GM23338 (cell line): Measurements from ENCODE around the gene DCAF7. TPM values are rescaled to one million over a fixed set of nuclear protein-coding genes. Genes with fewer than 3 reads are reported as not detected.

Experiments used
- ATAC-seq: fragments of 200-7000 bp; cut with Tn5 transposase; 3 replicates; pipeline ENCODE4 v1.9.1; 2020
- DNase-seq: peaks from one replicate; pipeline ENCODE4 v3.0.0-alpha.2; 2015; ENCODE audit warnings: low spot score
- H2AFZ ChIP-seq: fragments of 200-600 bp; sonication (generic); 2 replicates; pipeline ENCODE4 v1.8.0; 2016; ENCODE audit warnings: antibody characterized with exemption, mild to moderate bottlenecking, moderate library complexity
- H3F3A ChIP-seq: fragments of 200-600 bp; sonication (generic); replicated peaks from 2 replicates; pipeline ENCODE4 v1.8.0; 2017; ENCODE audit warnings: antibody characterized with exemption, mixed run types, low read depth
- H3K27ac ChIP-seq: fragments of 200-600 bp; sonication (generic); 2 replicates; pipeline ENCODE4 v1.6.1; 2016; ENCODE audit warnings: low read depth
- H3K27me3 ChIP-seq: fragments of 200-600 bp; sonication (generic); 2 replicates; pipeline ENCODE4 v1.8.0; 2016; ENCODE audit warnings: mild to moderate bottlenecking, mixed run types, moderate library complexity; ENCODE audit not compliant: insufficient read depth
- H3K36me3 ChIP-seq: fragments of 200-600 bp; sonication (generic); 2 replicates; pipeline ENCODE4 v1.8.0; 2016; ENCODE audit warnings: mild to moderate bottlenecking; ENCODE audit not compliant: insufficient read depth
- H3K4me1 ChIP-seq: fragments of 200-600 bp; sonication (generic); 2 replicates; pipeline ENCODE4 v1.8.0; 2016; ENCODE audit warnings: mild to moderate bottlenecking, moderate library complexity; ENCODE audit not compliant: insufficient read depth
- H3K4me2 ChIP-seq: fragments of 200-600 bp; sonication (generic); 2 replicates; pipeline ENCODE4 v1.7.1; 2017; ENCODE audit warnings: mixed run types
- H3K4me3 ChIP-seq: fragments of 200-600 bp; sonication (generic); 2 replicates; pipeline ENCODE4 v1.6.1; 2016; ENCODE audit warnings: mixed run types
- H3K79me2 ChIP-seq: fragments of 200-600 bp; sonication (generic); replicated peaks from 2 replicates; pipeline ENCODE4 v1.8.0; 2017; ENCODE audit warnings: mild to moderate bottlenecking; ENCODE audit not compliant: insufficient read depth
- H3K9me2 ChIP-seq: fragments of 200-600 bp; sonication (generic); 2 replicates; pipeline ENCODE4 v1.8.0; 2017; ENCODE audit not compliant: insufficient read depth
- H4K20me1 ChIP-seq: fragments of 200-600 bp; sonication (generic); replicated peaks from 2 replicates; pipeline ENCODE4 v1.8.0; 2017; ENCODE audit warnings: mild to moderate bottlenecking; ENCODE audit not compliant: insufficient read depth
- H3K27ac Mint-ChIP-seq: 2 replicates; pipeline ENCODE4 v1.8.0; 2020; ENCODE audit warnings: inconsistent platforms, mild to moderate bottlenecking, moderate library complexity, mixed read lengths
- H3K27me3 Mint-ChIP-seq: 3 replicates; pipeline ENCODE4 v1.8.0; 2022; ENCODE audit warnings: low read depth, mild to moderate bottlenecking, moderate library complexity, mixed read lengths, inconsistent platforms; ENCODE audit not compliant: insufficient read depth, poor library complexity
- H3K36me3 Mint-ChIP-seq: 3 replicates; pipeline ENCODE4 v1.8.0; 2021; ENCODE audit warnings: low read depth, mild to moderate bottlenecking, inconsistent platforms, moderate library complexity, mixed read lengths
- H3K4me1 Mint-ChIP-seq: 3 replicates; pipeline ENCODE4 v1.8.0; 2020; ENCODE audit warnings: mild to moderate bottlenecking, inconsistent platforms, mixed read lengths
- H3K4me3 Mint-ChIP-seq: 3 replicates; pipeline ENCODE4 v1.8.0; 2021; ENCODE audit warnings: moderate library complexity, mild to moderate bottlenecking, inconsistent platforms, mixed read lengths
- H3K9me3 Mint-ChIP-seq: 3 replicates; pipeline ENCODE4 v1.8.0; 2020; ENCODE audit warnings: moderate library complexity, mild to moderate bottlenecking, inconsistent platforms, mixed read lengths
- CREB1 ChIP-seq: fragments of 250-450 bp; sonication (Bioruptor Pico); IDR thresholded peaks from 2 replicates; pipeline ENCODE4 v1.5.0; 2020; ENCODE audit warnings: low read depth, mild to moderate bottlenecking, moderate library complexity
- EZH2 ChIP-seq: fragments of 200-600 bp; sonication (generic); IDR thresholded peaks from one replicate; pipeline ENCODE4 v1.8.0; 2017; ENCODE audit warnings: antibody characterized with exemption, mild to moderate bottlenecking, low read depth; ENCODE audit not compliant: unreplicated experiment
- EZH2phosphoT487 ChIP-seq: fragments of 200-600 bp; sonication (generic); IDR thresholded peaks from one replicate; pipeline ENCODE4 v1.8.1; 2018; ENCODE audit warnings: antibody characterized with exemption; ENCODE audit not compliant: unreplicated experiment
- JUNB ChIP-seq: IDR thresholded peaks from one replicate; pipeline ENCODE4 v1.6.1; 2016; ENCODE audit warnings: antibody characterized with exemption; ENCODE audit not compliant: unreplicated experiment
- NANOG ChIP-seq: IDR thresholded peaks from 2 replicates; pipeline ENCODE4 v1.6.1; 2016; ENCODE audit warnings: antibody characterized with exemption, borderline replicate concordance
- POLR2AphosphoS5 ChIP-seq: IDR thresholded peaks from 2 replicates; pipeline ENCODE4 v1.6.1; 2016; ENCODE audit warnings: antibody characterized with exemption, low read depth
- STAT1 ChIP-seq: IDR thresholded peaks from one replicate; pipeline ENCODE4 v1.6.1; 2016; ENCODE audit warnings: antibody characterized with exemption; ENCODE audit not compliant: unreplicated experiment
- ZNF114 ChIP-seq: fragments of 250-450 bp; sonication (Bioruptor Pico); IDR thresholded peaks from 2 replicates; pipeline ENCODE4 v1.5.0; 2020; ENCODE audit warnings: mild to moderate bottlenecking, moderate library complexity
- ZNF331 ChIP-seq: fragments of 250-450 bp; sonication (Bioruptor Pico); IDR thresholded peaks from 2 replicates; pipeline ENCODE4 v1.5.0; 2020; ENCODE audit warnings: low read depth, mild to moderate bottlenecking, moderate library complexity
- polyA plus RNA-seq: library from polyadenylated mRNA; unstranded; fragments of >200 nt; fragmentation: Nextera tagmentation; extraction: Ambion mirVana; gene quantifications from 2 replicates; pipeline ENCODE4 v1.2.1, GENCODE V29; 2016
- total RNA-seq: library from RNA; depleted of rRNA; stranded (reverse); fragments of >200 nt; shearing (Covaris generic); gene quantifications from 2 replicates; pipeline ENCODE4 v1.2.3, GENCODE V29; 2014
- TF ChIP-seq, protein P1 (sequence below): IDR thresholded peaks from one replicate; pipeline ENCODE4 v1.6.1; 2018; ENCODE audit warnings: antibody characterized with exemption; ENCODE audit not compliant: unreplicated experiment
- TF ChIP-seq, protein P2 (sequence below): fragments of 250-450 bp; sonication (Bioruptor Pico); IDR thresholded peaks from 2 replicates; pipeline ENCODE4 v1.5.0; 2020; ENCODE audit warnings: mild to moderate bottlenecking, moderate library complexity
- TF ChIP-seq, protein P3 (sequence below): IDR thresholded peaks from 2 replicates; pipeline ENCODE4 v1.6.1; 2016; ENCODE audit warnings: antibody characterized with exemption
- TF ChIP-seq, protein P4 (sequence below), 2 experiments: fragments of 200-600 bp in 1 of 2; sonication (generic) in 1 of 2; conservative IDR thresholded peaks; 2 replicates each; pipeline versions ENCODE4 v1.5.1 to v1.6.1; 2016 to 2017; ENCODE audit warnings: antibody characterized with exemption in 2 of 2, low read depth in 2 of 2, mild to moderate bottlenecking in 2 of 2, moderate library complexity in 1 of 2

DCAF7 gene
- total and polyA plus RNA-seq, 2 experiments from 2014 or later: 31.3 to 60.1 TPM

DNA sequence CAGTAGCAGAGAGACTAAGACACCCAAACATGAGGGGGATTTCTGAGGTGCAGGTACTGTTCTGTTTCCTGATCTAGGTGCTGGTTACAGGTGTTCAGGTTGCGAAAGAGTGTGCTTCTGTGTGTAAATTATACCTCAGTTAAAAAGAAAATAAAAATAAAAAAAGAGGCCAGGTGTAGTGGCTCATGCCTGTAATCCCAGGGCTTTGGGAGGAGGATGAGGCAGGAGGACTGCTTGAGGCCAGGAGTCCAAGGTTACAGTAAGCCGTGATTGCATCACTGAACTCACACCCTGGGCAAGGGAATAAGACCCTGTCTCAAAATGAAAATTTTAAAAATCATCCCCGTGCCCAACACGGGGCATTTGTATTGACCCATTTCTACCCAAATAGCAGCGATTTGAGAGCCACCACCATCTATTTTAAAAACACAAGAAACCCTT is 3.2 kb upstream of the DCAF7 start:
- H3K4me1 ChIP-seq: peaks cover 15% of the 10 kb centered on the region
- H3K79me2 ChIP-seq: peaks cover 17% of the 10 kb centered on the region
- H3K4me3 Mint-ChIP-seq: no peak overlapping the region
- peaks cover 12% of the 10 kb centered on the region for H3K27me3 Mint-ChIP-seq
- no peak for ATAC-seq
- H3K9me2 ChIP-seq: no peaks in the 10 kb centered on the region
- H3K36me3 ChIP-seq: no peaks in the 10 kb centered on the region
- no peak for DNase-seq
- peaks cover 4% of the 10 kb centered on the region; the same call in 1 of the 2 replicates for H3F3A ChIP-seq
- H3K4me1 Mint-ChIP-seq: peaks cover 21% of the 10 kb centered on the region
- no peaks in the 10 kb centered on the region for H3K9me3 Mint-ChIP-seq
- TF ChIP-seq ZNF331 (CRISPR knock-in tag) (no peak), CREB1 (CRISPR knock-in tag) (no peak), POLR2AphosphoS5 (no peak), ZNF114 (no peak), NANOG (no peak), EZH2phosphoT487 (no peak), JUNB (no peak), STAT1 (no peak), EZH2 (no peak)
- TF ChIP-seq, protein P1, sequence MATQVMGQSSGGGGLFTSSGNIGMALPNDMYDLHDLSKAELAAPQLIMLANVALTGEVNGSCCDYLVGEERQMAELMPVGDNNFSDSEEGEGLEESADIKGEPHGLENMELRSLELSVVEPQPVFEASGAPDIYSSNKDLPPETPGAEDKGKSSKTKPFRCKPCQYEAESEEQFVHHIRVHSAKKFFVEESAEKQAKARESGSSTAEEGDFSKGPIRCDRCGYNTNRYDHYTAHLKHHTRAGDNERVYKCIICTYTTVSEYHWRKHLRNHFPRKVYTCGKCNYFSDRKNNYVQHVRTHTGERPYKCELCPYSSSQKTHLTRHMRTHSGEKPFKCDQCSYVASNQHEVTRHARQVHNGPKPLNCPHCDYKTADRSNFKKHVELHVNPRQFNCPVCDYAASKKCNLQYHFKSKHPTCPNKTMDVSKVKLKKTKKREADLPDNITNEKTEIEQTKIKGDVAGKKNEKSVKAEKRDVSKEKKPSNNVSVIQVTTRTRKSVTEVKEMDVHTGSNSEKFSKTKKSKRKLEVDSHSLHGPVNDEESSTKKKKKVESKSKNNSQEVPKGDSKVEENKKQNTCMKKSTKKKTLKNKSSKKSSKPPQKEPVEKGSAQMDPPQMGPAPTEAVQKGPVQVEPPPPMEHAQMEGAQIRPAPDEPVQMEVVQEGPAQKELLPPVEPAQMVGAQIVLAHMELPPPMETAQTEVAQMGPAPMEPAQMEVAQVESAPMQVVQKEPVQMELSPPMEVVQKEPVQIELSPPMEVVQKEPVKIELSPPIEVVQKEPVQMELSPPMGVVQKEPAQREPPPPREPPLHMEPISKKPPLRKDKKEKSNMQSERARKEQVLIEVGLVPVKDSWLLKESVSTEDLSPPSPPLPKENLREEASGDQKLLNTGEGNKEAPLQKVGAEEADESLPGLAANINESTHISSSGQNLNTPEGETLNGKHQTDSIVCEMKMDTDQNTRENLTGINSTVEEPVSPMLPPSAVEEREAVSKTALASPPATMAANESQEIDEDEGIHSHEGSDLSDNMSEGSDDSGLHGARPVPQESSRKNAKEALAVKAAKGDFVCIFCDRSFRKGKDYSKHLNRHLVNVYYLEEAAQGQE: no peak
- TF ChIP-seq, protein P2, sequence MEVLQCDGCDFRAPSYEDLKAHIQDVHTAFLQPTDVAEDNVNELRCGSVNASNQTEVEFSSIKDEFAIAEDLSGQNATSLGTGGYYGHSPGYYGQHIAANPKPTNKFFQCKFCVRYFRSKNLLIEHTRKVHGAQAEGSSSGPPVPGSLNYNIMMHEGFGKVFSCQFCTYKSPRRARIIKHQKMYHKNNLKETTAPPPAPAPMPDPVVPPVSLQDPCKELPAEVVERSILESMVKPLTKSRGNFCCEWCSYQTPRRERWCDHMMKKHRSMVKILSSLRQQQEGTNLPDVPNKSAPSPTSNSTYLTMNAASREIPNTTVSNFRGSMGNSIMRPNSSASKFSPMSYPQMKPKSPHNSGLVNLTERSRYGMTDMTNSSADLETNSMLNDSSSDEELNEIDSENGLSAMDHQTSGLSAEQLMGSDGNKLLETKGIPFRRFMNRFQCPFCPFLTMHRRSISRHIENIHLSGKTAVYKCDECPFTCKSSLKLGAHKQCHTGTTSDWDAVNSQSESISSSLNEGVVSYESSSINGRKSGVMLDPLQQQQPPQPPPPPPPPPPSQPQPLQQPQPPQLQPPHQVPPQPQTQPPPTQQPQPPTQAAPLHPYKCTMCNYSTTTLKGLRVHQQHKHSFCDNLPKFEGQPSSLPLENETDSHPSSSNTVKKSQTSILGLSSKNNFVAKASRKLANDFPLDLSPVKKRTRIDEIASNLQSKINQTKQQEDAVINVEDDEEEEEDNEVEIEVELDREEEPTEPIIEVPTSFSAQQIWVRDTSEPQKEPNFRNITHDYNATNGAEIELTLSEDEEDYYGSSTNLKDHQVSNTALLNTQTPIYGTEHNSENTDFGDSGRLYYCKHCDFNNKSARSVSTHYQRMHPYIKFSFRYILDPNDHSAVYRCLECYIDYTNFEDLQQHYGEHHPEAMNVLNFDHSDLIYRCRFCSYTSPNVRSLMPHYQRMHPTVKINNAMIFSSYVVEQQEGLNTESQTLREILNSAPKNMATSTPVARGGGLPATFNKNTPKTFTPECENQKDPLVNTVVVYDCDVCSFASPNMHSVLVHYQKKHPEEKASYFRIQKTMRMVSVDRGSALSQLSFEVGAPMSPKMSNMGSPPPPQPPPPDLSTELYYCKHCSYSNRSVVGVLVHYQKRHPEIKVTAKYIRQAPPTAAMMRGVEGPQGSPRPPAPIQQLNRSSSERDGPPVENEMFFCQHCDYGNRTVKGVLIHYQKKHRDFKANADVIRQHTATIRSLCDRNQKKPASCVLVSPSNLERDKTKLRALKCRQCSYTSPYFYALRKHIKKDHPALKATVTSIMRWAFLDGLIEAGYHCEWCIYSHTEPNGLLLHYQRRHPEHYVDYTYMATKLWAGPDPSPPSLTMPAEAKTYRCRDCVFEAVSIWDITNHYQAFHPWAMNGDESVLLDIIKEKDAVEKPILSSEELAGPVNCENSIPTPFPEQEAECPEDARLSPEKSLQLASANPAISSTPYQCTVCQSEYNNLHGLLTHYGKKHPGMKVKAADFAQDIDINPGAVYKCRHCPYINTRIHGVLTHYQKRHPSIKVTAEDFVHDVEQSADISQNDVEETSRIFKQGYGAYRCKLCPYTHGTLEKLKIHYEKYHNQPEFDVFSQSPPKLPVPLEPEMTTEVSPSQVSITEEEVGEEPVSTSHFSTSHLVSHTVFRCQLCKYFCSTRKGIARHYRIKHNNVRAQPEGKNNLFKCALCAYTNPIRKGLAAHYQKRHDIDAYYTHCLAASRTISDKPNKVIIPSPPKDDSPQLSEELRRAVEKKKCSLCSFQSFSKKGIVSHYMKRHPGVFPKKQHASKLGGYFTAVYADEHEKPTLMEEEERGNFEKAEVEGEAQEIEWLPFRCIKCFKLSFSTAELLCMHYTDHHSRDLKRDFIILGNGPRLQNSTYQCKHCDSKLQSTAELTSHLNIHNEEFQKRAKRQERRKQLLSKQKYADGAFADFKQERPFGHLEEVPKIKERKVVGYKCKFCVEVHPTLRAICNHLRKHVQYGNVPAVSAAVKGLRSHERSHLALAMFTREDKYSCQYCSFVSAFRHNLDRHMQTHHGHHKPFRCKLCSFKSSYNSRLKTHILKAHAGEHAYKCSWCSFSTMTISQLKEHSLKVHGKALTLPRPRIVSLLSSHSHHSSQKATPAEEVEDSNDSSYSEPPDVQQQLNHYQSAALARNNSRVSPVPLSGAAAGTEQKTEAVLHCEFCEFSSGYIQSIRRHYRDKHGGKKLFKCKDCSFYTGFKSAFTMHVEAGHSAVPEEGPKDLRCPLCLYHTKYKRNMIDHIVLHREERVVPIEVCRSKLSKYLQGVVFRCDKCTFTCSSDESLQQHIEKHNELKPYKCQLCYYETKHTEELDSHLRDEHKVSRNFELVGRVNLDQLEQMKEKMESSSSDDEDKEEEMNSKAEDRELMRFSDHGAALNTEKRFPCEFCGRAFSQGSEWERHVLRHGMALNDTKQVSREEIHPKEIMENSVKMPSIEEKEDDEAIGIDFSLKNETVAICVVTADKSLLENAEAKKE (CRISPR knock-in tag): no peak
- TF ChIP-seq, protein P3, sequence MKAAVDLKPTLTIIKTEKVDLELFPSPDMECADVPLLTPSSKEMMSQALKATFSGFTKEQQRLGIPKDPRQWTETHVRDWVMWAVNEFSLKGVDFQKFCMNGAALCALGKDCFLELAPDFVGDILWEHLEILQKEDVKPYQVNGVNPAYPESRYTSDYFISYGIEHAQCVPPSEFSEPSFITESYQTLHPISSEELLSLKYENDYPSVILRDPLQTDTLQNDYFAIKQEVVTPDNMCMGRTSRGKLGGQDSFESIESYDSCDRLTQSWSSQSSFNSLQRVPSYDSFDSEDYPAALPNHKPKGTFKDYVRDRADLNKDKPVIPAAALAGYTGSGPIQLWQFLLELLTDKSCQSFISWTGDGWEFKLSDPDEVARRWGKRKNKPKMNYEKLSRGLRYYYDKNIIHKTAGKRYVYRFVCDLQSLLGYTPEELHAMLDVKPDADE: no peak
- TF ChIP-seq, protein P4, sequence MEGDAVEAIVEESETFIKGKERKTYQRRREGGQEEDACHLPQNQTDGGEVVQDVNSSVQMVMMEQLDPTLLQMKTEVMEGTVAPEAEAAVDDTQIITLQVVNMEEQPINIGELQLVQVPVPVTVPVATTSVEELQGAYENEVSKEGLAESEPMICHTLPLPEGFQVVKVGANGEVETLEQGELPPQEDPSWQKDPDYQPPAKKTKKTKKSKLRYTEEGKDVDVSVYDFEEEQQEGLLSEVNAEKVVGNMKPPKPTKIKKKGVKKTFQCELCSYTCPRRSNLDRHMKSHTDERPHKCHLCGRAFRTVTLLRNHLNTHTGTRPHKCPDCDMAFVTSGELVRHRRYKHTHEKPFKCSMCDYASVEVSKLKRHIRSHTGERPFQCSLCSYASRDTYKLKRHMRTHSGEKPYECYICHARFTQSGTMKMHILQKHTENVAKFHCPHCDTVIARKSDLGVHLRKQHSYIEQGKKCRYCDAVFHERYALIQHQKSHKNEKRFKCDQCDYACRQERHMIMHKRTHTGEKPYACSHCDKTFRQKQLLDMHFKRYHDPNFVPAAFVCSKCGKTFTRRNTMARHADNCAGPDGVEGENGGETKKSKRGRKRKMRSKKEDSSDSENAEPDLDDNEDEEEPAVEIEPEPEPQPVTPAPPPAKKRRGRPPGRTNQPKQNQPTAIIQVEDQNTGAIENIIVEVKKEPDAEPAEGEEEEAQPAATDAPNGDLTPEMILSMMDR (conservative IDR thresholded peaks at IDR 0.05; ENCODE audit: low read depth in 2 of 2): no peak
- H3K4me3 ChIP-seq: no peak overlapping the region
- H3K36me3 Mint-ChIP-seq: no peaks in the 10 kb centered on the region; the same call in 2 of the 3 replicates
- no peak overlapping the region for H3K27ac ChIP-seq
- H3K27me3 ChIP-seq: no peaks in the 10 kb centered on the region
- no peak overlapping the region for H3K27ac Mint-ChIP-seq
- peaks cover under 1% of the 10 kb centered on the region for H4K20me1 ChIP-seq
- no peak overlapping the region for H3K4me2 ChIP-seq
- no peak overlapping the region for H2AFZ ChIP-seq
